Erythroblast (primary cell): ENCODE data around the gene MUSK.

Experiments
- GATA1 ChIP-seq: IDR thresholded peaks from 2 replicates; pipeline ENCODE4 v1.6.1; 2011; ENCODE audit warnings: low read depth, mild to moderate bottlenecking, control low read depth, low read length, moderate library complexity
- POLR2A ChIP-seq: IDR thresholded peaks from 2 replicates; pipeline ENCODE4 v1.6.1; 2011; ENCODE audit warnings: mild to moderate bottlenecking, low read length

- TF ChIP-seq POLR2A (no peak), GATA1 (no peak)
Observed at GRCh38 chr9:110835404-110835803, 166.8 kb downstream of the MUSK start.
